Right lobe of liver (tissue), 6 donors: ENCODE results near the gene MEGF10. TPM values are rescaled to one million over a fixed set of nuclear protein-coding genes. Genes with fewer than 3 reads are reported as not detected.
"Not testable (repeated sequence)": the region's sequence is repeated elsewhere in the genome, so short reads cannot be mapped to it uniquely, and the experiment has no call there.

ENCODE experiments used
- ATAC-seq, 4 donors: fragments of 200-7000 bp; cut with Tn5 transposase; one replicate each; pipeline ENCODE4 v1.9.1; 2020; ENCODE audit warnings: mild to moderate bottlenecking in 4 of 4, moderate library complexity in 4 of 4
- DNase-seq, 3 donors: peaks; one replicate each; pipeline ENCODE4 v3.0.0-alpha.2; 2020
- H3K27ac ChIP-seq, 3 donors: fragments of 200-600 bp; one replicate each; pipeline ENCODE4 v1.8.0; 2022
- H3K27me3 ChIP-seq, 2 donors: fragments of 200-600 bp; one replicate each; pipeline ENCODE4 v1.8.0; 2022
- H3K36me3 ChIP-seq, 4 donors: fragments of 200-600 bp; sonication (generic) in 1 of 4; one replicate each; pipeline versions ENCODE4 v1.5.1 to v1.8.0; 2017 to 2022; ENCODE audit warnings: control low read depth in 1 of 4
- H3K4me1 ChIP-seq, 4 donors: fragments of 200-600 bp; sonication (generic) in 1 of 4; one replicate each; pipeline versions ENCODE4 v1.5.1 to v1.8.0; 2017 to 2022; ENCODE audit warnings: control low read depth in 1 of 4
- H3K4me3 ChIP-seq, 3 donors: fragments of 200-600 bp; one replicate each; pipeline ENCODE4 v1.8.0; 2022
- H3K9me3 ChIP-seq, 4 donors: fragments of 200-600 bp; sonication (generic) in 1 of 4; one replicate each; pipeline versions ENCODE4 v1.5.1 to v1.8.0; 2017 to 2022; ENCODE audit warnings: control low read depth in 1 of 4
- CTCF ChIP-seq, 4 donors: fragments of 200-600 bp in 3 of 4; fragments of 450-650 bp in 1 of 4; IDR thresholded peaks; one replicate each; pipeline versions ENCODE4 v1.5.1 to v1.8.0; 2016 to 2022; ENCODE audit warnings: antibody characterized with exemption in 4 of 4, mild to moderate bottlenecking in 2 of 4
- POLR2A ChIP-seq: fragments of 450-650 bp; IDR thresholded peaks from one replicate; pipeline ENCODE4 v1.6.1; 2017; ENCODE audit warnings: antibody characterized with exemption, mild to moderate bottlenecking
- WGBS: methylation state at CpG from one replicate; pipeline ENCODE4 v1.1.6; 2018; ENCODE audit warnings: low coverage, low lambda C conversion rate; ENCODE audit not compliant: insufficient coverage; ENCODE audit errors: missing lambda C conversion rate; 5-methylcytosine and 5-hydroxymethylcytosine counted together
- intact Hi-C, 2 donors: fragments of 100-400 bp; cut with DNase I; formaldehyde crosslinking; loops; one replicate each; pipeline versions ENCODE4 v1.11.2 to v1.14.1; 2022
- total RNA-seq, 6 experiments: library from RNA; depleted of rRNA in 2 of 6; stranded (reverse); fragments of >200 nt in 2 of 6; fragmentation: NEBNext Ultra II Directional in 3 of 6; extraction: Animal tissue kit (Norgen Biotek cat#: 25700) in 3 of 6; gene quantifications; one replicate each; pipeline versions ENCODE4 v1.1.0 to v1.2.4, GENCODE V29; 2016 to 2023
- donor health status: DM: no; HTN: yes; CAD: no.
- donor health status: DM: no; HTN: no; CAD: no.
- donor health status: DM: no; HTN: no; CAD: no.
- donor health status: DM: no; HTN: yes; CAD: no.
- donor health status: DM: no; HTN: yes; CAD: no.

The MEGF10 gene
- total RNA-seq, 6 experiments from 2014 or later: 0.42 to 1.4 (median 0.75) TPM

- no peak overlapping the region for H3K4me3 ChIP-seq
- ATAC-seq (no peak), DNase-seq (no peak)
- peaks cover 0 to 4% (median 0%) of the 10 kb centered on the region in 4 donors for H3K4me1 ChIP-seq
- no peaks in the 10 kb centered on the region for H3K27me3 ChIP-seq
- H3K36me3 ChIP-seq: no peaks in the 10 kb centered on the region
- H3K27ac ChIP-seq: no peak overlapping the region
- intact Hi-C loops: no loop called here
- TF ChIP-seq POLR2A (no peak), CTCF (IDR thresholded peaks at IDR 0.05) (no peak)
- WGBS: 72% methylated on average over 5 of the region's 6 CpGs
- H3K9me3 ChIP-seq: peaks cover 0 to 1% (median 0%) of the 10 kb centered on the region in 4 donors
These were observed 17.3 kb downstream of the MEGF10 start for GRCh38 chr5:127307868-127308267.

GRCh38 chr5:127308325-127308724 is 17.7 kb downstream of the MEGF10 start:
- H3K27ac ChIP-seq, ATAC-seq, H3K4me1 ChIP-seq, H3K27me3 ChIP-seq, intact Hi-C loops, DNase-seq, H3K4me3 ChIP-seq, H3K9me3 ChIP-seq, H3K36me3 ChIP-seq: not testable (repeated sequence)
- 57% methylated on average over 5 of the region's 7 CpGs for WGBS

- H3K27me3 ChIP-seq: no peaks in the 10 kb centered on the region
- H3K36me3 ChIP-seq: no peaks in the 10 kb centered on the region
- H3K9me3 ChIP-seq: peaks cover 0 to 6% (median 0%) of the 10 kb centered on the region in 4 donors
- H3K4me1 ChIP-seq: no peaks in the 10 kb centered on the region
- TF ChIP-seq POLR2A (no peak), CTCF (IDR thresholded peaks at IDR 0.05) (no peak)
- no peak for ATAC-seq
- no peak overlapping the region for H3K27ac ChIP-seq
- no peak overlapping the region for H3K4me3 ChIP-seq
- DNase-seq: no peak
- intact Hi-C loops: no loop called here
- 69% methylated on average over 3 of the region's 3 CpGs for WGBS
These were observed 18.3 kb downstream of the MEGF10 start for GRCh38 chr5:127308945-127309344.

GRCh38 chr5:127311349-127311748 is 20.8 kb downstream of the MEGF10 start:
- ATAC-seq: no peak
- intact Hi-C loops: no loop called here

More at GRCh38 chr5:127311349-127311748, 20.8 kb downstream of the MEGF10 start:
- no peaks in the 10 kb centered on the region for H3K4me1 ChIP-seq
- no peak for DNase-seq
- no peaks in the 10 kb centered on the region for H3K36me3 ChIP-seq
- no peak overlapping the region for H3K4me3 ChIP-seq
- H3K9me3 ChIP-seq: peaks cover 0 to 6% (median 0%) of the 10 kb centered on the region in 4 donors
- no peaks in the 10 kb centered on the region for H3K27me3 ChIP-seq
- no peak overlapping the region for H3K27ac ChIP-seq
- 61% methylated on average over 2 of the region's 2 CpGs for WGBS
- TF ChIP-seq POLR2A: no peak
- TF ChIP-seq CTCF (IDR thresholded peaks at IDR 0.05): no peak
